GM12878 (cell line): ENCODE data around the gene TIMM50.

Experiments used
- CTCF ChIP-seq, 3 experiments: IDR thresholded peaks in 2 of 3; conservative IDR thresholded peaks in 1 of 3; 2 replicates each; pipeline ENCODE4 v1.5.1; 2011; ENCODE audit warnings: low read depth in 3 of 3, low read length in 3 of 3, mild to moderate bottlenecking in 3 of 3, control low read depth in 2 of 3, moderate library complexity in 2 of 3, inconsistent platforms in 1 of 3, mixed read lengths in 1 of 3; ENCODE audit not compliant: control insufficient read depth in 2 of 3, insufficient read depth in 1 of 3; ENCODE audit errors: extremely low read depth in 1 of 3
- EZH2 ChIP-seq: IDR thresholded peaks from 2 replicates; pipeline ENCODE4 v1.6.1; 2012; ENCODE audit warnings: low read depth, mild to moderate bottlenecking, control low read depth, inconsistent platforms, low read length, borderline replicate concordance; ENCODE audit not compliant: control insufficient read depth
- FOS ChIP-seq: IDR thresholded peaks from 3 replicates; pipeline ENCODE4 v1.6.1; 2011; ENCODE audit warnings: borderline replicate concordance; ENCODE audit not compliant: insufficient read length; ENCODE audit errors: extremely low read depth
- GATAD2B ChIP-seq: fragments of 450-650 bp; conservative IDR thresholded peaks from 2 replicates; pipeline ENCODE4 v1.6.1; 2017; ENCODE audit warnings: low read depth, mild to moderate bottlenecking, moderate library complexity
- PKNOX1 ChIP-seq: fragments of 450-650 bp; IDR thresholded peaks from 2 replicates; pipeline ENCODE4 v1.6.1; 2016; ENCODE audit warnings: mild to moderate bottlenecking
- POLR2AphosphoS5 ChIP-seq: IDR thresholded peaks from 2 replicates; pipeline ENCODE4 v1.6.1; 2011; ENCODE audit warnings: mild to moderate bottlenecking, low read length, inconsistent platforms
- RBBP5 ChIP-seq: fragments of 200-600 bp; sonication (generic); conservative IDR thresholded peaks from 2 replicates; pipeline ENCODE4 v1.6.1; 2016

GRCh38 chr19:39481676-39482075, 1.0 kb downstream of the TIMM50 start:
- no peak for TF ChIP-seq CTCF (IDR thresholded peaks at IDR 0.05 in 2 of 3, conservative IDR thresholded peaks at IDR 0.05 in 1 of 3; ENCODE audit: control insufficient read depth in 2 of 3, extremely low read depth in 1 of 3, insufficient read depth in 1 of 3, low read depth in 3 of 3, low read length in 3 of 3)
- no peak for TF ChIP-seq GATAD2B
- no peak for TF ChIP-seq PKNOX1
- no peak for TF ChIP-seq FOS
- no peak for TF ChIP-seq RBBP5
- no peak for TF ChIP-seq POLR2AphosphoS5
- no peak for TF ChIP-seq EZH2
